Bone marrow (tissue), 2 donors: Measurements from ENCODE around the gene PSG4.
"Not testable (repeated sequence)": the region's sequence is repeated elsewhere in the genome, so short reads cannot be mapped to it uniquely, and the experiment has no call there.

Experiments
- DNase-seq, 2 donors: peaks; one replicate each; lab custom pipeline; 2025; lab: John Stamatoyannopoulos, UW

The PSG4 gene

GRCh38 chr19:43198686-43199419, 6.6 kb downstream of the PSG4 start:
- DNase-seq: not testable (repeated sequence)

GRCh38 chr19:43197666-43198397, 7.6 kb downstream of the PSG4 start:
- DNase-seq: not testable (repeated sequence)

- not testable (repeated sequence) for DNase-seq
Measured at GRCh38 chr19:43194397-43194796, 11.0 kb downstream of the PSG4 start.

DNA sequence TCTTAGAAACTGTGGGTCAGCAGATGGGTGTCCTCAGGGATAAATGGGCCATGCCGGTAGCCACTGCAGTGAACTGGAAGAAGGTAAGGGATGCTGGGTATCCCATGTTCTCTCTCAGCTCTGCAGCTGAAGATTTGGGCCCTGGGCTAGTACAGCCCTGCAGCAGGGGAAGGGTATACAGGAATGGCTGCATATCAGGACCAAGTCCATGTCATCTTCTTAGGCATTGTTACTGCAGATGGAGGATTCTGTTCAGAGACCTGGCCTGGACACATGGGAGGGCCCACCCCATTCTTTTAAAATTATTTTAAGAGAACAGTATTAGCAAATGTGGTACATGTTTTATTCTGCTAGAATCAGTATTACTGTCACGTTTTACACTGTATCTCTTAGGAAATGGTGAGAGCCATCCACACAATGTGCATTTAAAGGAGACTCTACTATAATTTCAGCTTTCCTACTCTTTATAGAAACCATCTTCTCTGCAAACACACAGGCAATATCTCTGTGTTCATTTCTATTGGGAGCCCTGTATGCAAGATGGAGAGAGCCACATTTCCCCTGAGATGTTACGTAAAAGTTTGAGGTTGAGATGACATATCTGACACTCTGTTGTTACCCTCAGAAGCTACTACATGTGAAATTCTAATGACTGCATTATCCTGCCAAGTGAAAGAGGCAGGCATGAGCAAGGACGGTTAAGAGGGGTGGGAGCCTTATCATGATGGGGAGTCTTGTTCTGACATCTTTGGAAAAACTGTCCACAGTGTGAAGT, 12.9 kb downstream of the PSG4 start:
- not testable (repeated sequence) for DNase-seq

GRCh38 chr19:43188092-43188491, 17.3 kb downstream of the PSG4 start:
- DNase-seq: not testable (repeated sequence)

DNA sequence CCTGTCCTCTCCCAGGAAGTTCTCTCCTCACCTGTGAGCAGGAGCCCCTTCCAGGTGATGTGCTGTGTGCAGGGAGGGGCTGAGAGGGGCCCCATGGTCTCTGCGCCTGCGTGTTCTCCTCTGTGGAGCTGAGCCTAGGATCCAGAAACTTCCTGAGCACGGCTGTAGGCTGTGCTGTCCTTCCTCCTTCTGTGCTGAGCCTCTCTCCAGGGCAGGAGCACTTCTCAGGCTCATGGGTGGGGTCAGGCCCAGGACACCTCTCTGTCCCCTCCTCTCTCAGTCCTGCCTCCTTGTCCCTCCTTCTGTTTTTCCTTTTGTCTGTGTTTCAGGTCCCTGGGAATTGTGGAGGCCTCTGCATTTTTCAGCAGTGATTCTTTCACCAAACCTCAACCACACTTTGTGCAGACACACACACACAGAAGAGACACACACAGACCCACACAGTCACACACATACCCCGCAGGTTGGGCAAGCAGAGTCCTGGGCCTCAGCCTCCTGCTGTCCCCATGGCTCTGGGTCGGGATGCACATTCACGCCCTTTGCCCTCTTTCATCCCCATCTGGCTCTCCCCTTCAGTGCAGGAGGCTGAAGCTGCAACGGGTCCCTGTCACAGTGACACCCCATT, 19.0 kb downstream of the PSG4 start, which contains the start of gene PSG5:
PSG5 (minus strand) TSS at position 226 of the 625 bp plus-strand sequence; CDS start at position 95, 131 bp downstream.
- DNase-seq: not testable (repeated sequence)

GRCh38 chr19:43181869-43182771, 23.3 kb downstream of the PSG4 start:
- not testable (repeated sequence) for DNase-seq

GRCh38 chr19:43179569-43180147, 25.8 kb downstream of the PSG4 start:
- DNase-seq: not testable (repeated sequence)

DNA sequence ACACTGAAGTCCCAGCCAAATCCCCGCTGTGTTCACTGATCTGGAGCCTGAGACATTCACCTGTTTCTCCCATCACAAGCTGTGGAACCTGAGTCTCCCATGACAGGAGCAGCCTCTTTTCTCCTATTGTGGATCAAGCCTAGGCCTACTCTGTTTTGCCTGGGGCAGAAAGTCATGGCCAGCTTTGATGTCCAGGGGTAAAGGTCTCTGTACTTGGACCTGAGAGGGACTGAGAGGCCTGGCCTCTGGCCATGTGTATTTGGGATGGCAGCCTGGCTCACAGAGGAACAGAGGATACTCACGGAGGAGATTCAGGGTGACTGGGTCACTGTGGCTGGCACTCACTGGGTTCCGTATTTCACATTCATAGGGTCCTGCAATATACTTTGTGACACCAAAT, 26.9 kb downstream of the PSG4 start:
- not testable (repeated sequence) for DNase-seq

DNA sequence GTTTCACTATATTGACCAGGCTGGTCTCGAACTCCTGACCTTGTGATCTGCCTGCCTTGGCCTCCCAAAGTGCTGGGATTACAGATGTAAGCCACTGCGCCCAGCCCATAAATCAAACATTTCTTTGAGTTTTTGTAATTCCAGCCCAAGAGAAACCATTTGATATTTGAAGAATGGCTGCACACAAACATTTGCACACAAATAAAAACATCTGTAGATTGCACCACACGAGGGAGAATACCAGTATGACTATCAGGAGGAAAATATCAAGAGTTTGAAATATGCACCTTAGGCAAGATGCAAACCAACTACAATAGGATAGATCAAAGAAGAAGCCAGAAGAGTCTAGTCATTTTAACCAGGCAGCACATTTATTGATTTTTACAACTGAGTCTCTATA, 39.5 kb downstream of the PSG4 start:
- DNase-seq: not testable (repeated sequence)

DNA sequence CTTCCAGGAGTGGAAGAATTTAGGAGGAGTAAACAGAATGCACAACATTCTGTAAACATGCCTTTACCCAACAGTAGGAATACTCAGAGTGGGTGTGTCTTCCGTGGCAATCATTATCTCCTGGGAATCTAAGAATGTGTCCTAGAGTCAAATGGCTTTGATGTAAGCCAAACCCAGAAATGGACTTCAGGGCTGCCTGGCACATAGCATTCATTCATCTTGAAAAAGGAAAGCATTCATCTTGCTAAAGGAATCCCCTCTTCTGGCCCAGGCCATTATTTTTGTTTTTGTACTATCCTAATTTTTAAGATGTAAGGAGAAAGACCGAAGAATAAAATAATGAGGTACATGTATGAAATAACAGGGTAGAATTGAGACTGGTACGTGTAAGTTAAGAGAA, 42.3 kb downstream of the PSG4 start:
- DNase-seq: not testable (repeated sequence)

DNA sequence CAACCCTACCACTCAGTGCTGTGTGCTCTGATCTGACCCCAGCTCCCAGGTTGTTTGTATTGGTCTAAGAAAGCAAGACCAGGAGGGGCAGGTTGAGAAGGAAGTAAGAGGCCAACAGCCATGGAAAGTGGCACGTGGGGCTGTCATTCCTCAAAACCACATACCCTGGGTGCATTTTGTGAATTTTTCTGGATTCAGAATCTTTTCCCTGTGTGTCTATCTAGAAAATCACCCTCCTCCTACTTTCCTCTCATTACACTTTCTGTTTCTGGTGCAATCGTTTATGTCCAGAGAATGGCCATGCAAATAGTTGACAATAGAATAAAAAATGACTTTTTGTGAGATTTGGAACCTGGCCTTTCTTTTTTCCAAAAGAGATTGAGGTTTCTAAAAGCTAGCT, 43.2 kb downstream of the PSG4 start:
- DNase-seq: not testable (repeated sequence)

- DNase-seq: no peak
Measured at GRCh38 chr19:43152214-43152613, 53.2 kb downstream of the PSG4 start.

- DNase-seq: not testable (repeated sequence)
Measured at GRCh38 chr19:43149788-43150187, 55.6 kb downstream of the PSG4 start.

DNA sequence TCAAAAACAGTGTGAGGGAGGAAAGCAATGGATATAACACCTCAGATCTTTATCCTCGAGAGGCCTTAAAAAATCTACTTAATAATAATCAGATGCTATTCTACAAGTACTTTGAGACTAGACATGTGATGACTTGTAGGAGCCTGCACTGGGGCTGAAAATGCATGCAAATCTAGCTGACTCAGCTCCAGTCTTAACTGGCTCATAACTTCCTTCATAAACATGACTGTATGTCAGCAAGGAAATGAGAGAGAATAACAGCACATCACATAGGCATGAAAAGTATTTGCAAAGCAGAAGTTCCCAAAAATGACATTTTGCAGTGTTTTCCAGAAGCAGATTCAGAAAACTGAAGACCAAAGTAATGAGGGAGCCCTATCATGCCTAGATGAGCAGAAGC, 57.2 kb downstream of the PSG4 start:
- no peak for DNase-seq
